ENCODE measurements around the gene CFAP54.

CFAP54 gene

DNA sequence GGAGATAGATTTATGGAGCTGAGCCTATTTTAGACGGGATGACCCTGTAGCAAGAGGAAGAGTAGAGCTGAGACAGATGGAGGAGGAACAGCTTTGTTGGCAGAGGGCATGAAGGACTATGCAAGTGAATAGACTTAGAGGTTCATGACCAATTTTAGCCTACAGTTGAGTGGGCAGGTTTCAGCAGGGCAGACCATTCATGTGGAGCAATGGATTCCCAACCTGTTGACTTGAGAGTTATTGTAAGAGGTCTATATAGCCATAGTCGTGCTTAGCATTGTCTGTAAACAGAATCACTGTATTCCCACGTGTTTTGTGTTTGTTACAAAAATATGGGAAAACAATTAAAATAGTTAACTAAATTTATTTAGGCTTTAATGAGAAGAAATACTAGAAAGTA, 116.8 kb downstream of the CFAP54 start:
- TF ChIP-seq, protein P1, sequence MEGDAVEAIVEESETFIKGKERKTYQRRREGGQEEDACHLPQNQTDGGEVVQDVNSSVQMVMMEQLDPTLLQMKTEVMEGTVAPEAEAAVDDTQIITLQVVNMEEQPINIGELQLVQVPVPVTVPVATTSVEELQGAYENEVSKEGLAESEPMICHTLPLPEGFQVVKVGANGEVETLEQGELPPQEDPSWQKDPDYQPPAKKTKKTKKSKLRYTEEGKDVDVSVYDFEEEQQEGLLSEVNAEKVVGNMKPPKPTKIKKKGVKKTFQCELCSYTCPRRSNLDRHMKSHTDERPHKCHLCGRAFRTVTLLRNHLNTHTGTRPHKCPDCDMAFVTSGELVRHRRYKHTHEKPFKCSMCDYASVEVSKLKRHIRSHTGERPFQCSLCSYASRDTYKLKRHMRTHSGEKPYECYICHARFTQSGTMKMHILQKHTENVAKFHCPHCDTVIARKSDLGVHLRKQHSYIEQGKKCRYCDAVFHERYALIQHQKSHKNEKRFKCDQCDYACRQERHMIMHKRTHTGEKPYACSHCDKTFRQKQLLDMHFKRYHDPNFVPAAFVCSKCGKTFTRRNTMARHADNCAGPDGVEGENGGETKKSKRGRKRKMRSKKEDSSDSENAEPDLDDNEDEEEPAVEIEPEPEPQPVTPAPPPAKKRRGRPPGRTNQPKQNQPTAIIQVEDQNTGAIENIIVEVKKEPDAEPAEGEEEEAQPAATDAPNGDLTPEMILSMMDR (IDR thresholded peaks at IDR 0.05; ENCODE audit: insufficient read depth, low read length, missing control alignments): no peak
- POLR2A ChIA-PET: no interaction called here
- DNase-seq (ENCODE audit: low read depth, low spot score): no peak
- no peak overlapping the region for H3K4me3 ChIP-seq (ENCODE audit: low read depth, low read length)
- CTCF ChIA-PET: no interaction called here

DNA sequence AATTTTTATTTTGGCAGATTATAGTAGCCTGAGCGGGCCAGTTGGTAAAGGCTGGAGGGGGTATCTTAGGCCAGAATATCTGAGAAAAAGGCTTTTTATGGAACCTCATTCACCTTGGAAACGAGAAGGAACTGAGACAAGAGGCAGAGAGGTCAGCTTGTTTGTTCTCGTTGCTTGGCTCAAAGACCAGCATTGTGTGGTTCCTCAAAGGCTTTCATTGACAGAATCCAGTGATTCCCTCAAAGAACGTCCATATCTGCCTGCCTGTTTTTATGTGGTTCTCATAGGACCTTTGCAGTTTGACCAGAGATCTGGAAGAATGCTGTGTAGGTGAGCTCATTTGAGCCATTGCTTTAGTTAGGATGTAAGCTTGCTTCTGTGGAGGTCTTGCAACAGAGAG, 117.3 kb downstream of the CFAP54 start:
- no peak for DNase-seq (ENCODE audit: low read depth, low spot score)
- ChIA-PET POLR2A (no interaction called here), CTCF (no interaction called here)
- TF ChIP-seq, protein P1 (IDR thresholded peaks at IDR 0.05; ENCODE audit: insufficient read depth, low read length, missing control alignments): no peak
- no peak overlapping the region for H3K4me3 ChIP-seq (ENCODE audit: low read depth, low read length)

DNA sequence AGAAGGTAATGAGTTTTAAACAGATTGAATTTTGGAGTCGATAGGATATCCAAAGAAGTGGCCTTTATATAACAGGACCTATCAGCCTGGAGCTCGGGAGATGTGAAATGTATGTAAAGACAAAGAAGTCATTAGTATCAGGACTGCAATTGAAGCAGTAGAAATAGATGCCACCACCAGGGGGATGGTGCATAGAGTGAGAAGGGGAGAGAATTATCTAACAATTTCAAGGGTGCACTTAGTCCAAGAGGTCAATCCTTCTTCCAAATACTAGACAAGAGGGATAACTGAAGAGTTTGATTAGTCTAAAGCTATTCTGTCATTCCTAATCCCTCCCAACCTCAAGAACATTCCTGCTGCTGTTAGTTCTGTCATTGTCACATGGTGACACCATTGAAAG, 127.8 kb downstream of the CFAP54 start:
- TF ChIP-seq, protein P1 (IDR thresholded peaks at IDR 0.05; ENCODE audit: insufficient read depth, low read length, missing control alignments): no peak
- CTCF ChIA-PET: interaction anchor here (0.9 kb wide), 1 partner anchor 369 kb away, joined by 3 read pairs; no protein-coding TSS in a partner anchor
- POLR2A ChIA-PET: no interaction called here
- no peak overlapping the region for H3K4me3 ChIP-seq (ENCODE audit: low read depth, low read length)
- DNase-seq (ENCODE audit: low read depth, low spot score): no peak

DNA sequence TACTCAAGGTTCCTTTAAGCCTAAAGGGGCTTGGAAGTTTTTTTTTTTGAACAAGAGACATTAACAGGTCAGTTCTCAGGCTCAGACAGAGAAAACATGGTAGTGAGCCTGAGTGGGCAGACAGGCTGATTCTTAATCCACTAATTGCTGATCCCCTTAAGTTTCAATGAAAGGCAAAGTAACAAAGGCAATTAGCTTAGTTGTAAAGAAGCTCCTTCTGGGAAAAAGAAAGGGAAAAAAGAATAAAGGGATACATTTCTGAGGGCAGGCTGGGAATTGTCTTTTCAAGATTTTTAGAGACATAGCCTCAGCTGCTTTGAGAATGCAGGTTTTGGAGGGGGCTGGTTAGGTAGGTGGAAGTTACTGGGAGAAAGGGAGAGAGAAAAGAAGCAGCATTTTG, 133.8 kb downstream of the CFAP54 start:
- no peak for DNase-seq (ENCODE audit: low read depth, low spot score)
- POLR2A ChIA-PET: no interaction called here
- CTCF ChIA-PET: no interaction called here
- TF ChIP-seq, protein P1 (IDR thresholded peaks at IDR 0.05; ENCODE audit: insufficient read depth, low read length, missing control alignments): no peak
- H3K4me3 ChIP-seq (ENCODE audit: low read depth, low read length): no peak overlapping the region

DNA sequence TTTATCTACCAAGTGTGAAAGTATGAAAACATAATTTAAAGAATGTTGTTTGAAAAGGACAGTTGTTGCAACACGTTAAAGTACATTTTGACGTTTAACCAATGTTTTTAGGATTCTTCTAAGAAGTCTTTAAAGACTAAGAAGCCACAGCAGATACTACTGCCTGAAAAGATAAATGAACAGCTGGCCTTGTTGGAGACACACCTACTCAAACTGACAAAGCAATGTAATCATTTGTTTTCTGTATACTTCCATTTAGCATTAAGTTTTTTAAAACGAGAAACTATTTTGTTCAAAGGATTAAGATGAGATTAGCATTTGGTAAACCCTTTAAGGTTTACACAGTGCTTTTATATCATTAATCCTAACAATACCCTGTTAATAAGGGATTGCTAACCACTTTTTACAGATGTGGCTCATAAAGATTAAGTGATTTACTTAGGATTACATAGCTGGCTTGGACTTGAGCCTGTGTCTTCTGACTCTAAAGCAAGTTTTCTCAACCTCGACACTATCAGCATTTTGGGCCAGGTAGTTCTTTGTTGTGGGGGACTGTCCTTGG, 134.4 kb downstream of the CFAP54 start:
- no peak for DNase-seq (ENCODE audit: low read depth, low spot score)
- TF ChIP-seq, protein P1 (IDR thresholded peaks at IDR 0.05; ENCODE audit: insufficient read depth, low read length, missing control alignments): no peak
- CTCF ChIA-PET: no interaction called here
- H3K4me3 ChIP-seq (ENCODE audit: low read depth, low read length): no peak overlapping the region
- POLR2A ChIA-PET: no interaction called here

DNA sequence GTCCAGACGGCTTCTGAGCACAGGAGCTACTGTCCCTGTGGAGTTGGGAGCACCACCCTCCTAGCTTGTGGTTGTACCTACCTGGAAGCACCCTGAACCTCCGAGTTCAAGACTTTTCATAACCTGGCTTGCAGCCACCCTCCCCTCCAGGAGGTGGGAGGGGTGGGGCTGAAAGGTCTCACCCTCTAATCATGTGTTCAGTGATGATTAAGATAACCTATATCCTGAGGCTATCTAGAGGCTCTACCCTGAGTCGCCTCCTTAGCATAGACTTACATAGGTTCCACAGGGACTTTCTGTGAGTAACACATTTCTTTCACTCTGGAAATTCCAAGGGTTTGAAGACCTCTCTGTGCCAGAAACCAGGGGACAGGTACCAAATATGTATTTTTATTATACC, 146.5 kb downstream of the CFAP54 start:
- CTCF ChIA-PET: no interaction called here
- H3K4me3 ChIP-seq (ENCODE audit: low read depth, low read length): no peak overlapping the region
- no peak for DNase-seq (ENCODE audit: low read depth, low spot score)
- TF ChIP-seq, protein P1 (IDR thresholded peaks at IDR 0.05; ENCODE audit: insufficient read depth, low read length, missing control alignments): no peak
- POLR2A ChIA-PET: no interaction called here
